ENCODE results near the gene GRHPR. TPM values are rescaled to one million over a fixed set of nuclear protein-coding genes. Genes with fewer than 3 reads are reported as not detected.

GRHPR gene
- total RNA-seq, 1 donor from 2014 or later, result 131 TPM

DNA sequence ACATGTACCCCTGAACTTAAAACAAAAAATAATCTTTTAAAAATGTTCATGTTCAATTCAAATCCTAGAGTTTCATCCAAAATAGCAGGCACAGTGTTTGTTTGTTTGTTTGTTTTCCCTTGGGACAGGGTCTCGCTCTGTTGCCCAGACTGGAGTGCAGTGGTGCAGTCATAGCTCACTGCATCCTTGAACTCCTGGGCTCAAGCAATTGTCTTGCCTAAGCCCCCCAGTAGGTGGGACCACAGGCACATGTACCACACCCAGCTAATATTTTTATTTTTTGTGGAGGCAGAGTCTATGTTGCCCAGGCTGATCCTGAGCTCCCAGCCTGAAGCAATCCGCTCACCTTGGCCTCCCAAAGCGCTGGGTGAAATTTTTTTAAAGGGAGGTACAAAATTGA is 58.3 kb downstream of the GRHPR start:
- H3K27ac ChIP-seq, result no peak overlapping the region
- TF ChIP-seq, protein P1, sequence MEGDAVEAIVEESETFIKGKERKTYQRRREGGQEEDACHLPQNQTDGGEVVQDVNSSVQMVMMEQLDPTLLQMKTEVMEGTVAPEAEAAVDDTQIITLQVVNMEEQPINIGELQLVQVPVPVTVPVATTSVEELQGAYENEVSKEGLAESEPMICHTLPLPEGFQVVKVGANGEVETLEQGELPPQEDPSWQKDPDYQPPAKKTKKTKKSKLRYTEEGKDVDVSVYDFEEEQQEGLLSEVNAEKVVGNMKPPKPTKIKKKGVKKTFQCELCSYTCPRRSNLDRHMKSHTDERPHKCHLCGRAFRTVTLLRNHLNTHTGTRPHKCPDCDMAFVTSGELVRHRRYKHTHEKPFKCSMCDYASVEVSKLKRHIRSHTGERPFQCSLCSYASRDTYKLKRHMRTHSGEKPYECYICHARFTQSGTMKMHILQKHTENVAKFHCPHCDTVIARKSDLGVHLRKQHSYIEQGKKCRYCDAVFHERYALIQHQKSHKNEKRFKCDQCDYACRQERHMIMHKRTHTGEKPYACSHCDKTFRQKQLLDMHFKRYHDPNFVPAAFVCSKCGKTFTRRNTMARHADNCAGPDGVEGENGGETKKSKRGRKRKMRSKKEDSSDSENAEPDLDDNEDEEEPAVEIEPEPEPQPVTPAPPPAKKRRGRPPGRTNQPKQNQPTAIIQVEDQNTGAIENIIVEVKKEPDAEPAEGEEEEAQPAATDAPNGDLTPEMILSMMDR (IDR thresholded peaks at IDR 0.05), result no peak
- no peaks in the 10 kb centered on the region for H3K36me3 ChIP-seq
- intact Hi-C loops (cut with DNase I), result no loop called here
- no peaks in the 10 kb centered on the region for H3K27me3 ChIP-seq
- H3K4me1 ChIP-seq, result peaks cover 0 to 4% of the 10 kb centered on the region in 2 donors
- DNase-seq (ENCODE audit: low spot score in 2 of 2), result no peak
- H3K9me3 ChIP-seq, result no peaks in the 10 kb centered on the region
- no peak overlapping the region for H3K4me3 ChIP-seq

DNA sequence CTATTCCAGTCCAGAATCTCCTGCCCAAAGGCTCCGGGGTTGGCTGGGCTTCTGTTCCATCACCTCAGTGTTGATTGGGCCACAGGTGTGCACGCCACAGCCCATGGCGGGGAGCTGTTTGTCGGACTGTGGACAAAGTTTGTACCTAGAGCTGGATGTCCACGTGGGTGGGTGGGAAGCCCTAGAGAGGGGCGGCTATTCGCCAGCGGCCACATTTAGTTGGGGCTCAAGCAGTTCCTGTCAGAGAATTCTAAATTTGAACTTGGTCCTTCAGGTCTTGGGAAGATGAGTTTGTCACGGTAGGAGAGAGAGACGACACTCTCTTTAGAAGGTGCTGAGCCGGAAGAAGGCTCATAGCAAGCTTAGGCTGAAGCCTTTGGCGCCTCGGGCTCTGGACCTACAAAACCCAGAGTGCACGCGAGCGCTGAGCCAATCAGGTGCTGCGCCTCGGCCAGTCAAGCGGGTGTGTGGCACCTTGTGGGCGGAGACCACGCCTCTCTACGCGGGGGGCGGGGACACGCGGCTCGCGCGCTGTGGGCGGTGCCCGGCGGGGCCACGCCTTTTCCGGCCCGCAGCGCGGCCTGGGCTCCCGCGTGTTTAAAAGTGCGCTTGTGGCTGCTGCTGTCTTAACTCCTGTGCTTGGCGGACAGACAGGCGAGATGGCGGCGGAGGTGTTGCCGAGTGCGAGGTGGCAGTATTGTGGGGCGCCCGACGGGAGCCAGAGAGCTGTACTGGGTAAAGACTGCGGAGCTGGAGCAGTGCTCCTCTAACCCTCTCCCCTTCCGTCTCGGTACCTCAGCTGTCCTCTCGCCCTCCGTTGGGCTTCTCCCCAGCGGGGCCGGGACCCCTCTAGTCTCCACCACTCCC is 63.1 kb downstream of the GRHPR start, which contains the start of gene POLR1E:
POLR1E (plus strand) TSS at position 560 of the 867 bp plus-strand sequence; CDS start at position 660, 100 bp downstream.
- peak within 1 kb of the TSS; percentile 53 to 88 for H3K4me3 ChIP-seq
- H3K27ac ChIP-seq, result peak within 1 kb of the TSS; percentile 88 to 94
- H3K4me1 ChIP-seq, result peaks cover 12 to 19% of the 10 kb centered on the region in 2 donors
- TF ChIP-seq, protein P1 (IDR thresholded peaks at IDR 0.05), result no peak
- peak; percentile 84 to 97 for DNase-seq (ENCODE audit: low spot score in 2 of 2)
- no peaks in the 10 kb centered on the region for H3K9me3 ChIP-seq
- H3K36me3 ChIP-seq, result peaks cover 4 to 13% of the 10 kb centered on the region in 2 donors
- intact Hi-C loops (cut with DNase I), result loop anchor here (1.0 to 5.0 kb wide), 4 partner anchors 20 to 907 kb away; partner anchors contain the start of genes ALDH1B1, DCAF10, TOMM5 and ZBTB5
- H3K27me3 ChIP-seq, result no peaks in the 10 kb centered on the region

DNA sequence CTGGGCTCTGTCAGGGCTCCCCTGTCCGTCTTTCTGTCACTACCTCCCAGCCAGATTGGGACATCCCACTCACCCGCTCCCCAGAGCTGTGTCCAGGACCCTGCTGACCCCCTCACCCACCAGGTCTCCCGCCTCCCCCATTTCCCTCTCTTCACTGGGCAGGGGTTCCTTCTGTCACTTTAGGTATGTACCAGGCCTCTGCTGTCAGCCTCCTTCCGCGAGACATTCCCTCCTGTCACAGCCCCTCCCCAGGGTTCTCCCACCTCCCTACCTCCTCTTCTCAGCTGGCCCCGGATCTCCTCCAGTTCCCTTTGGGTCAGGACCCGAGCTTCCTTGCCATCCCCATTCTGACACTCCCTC is 63.7 kb downstream of the GRHPR start:
- Histone ChIP-seq H3K27me3 (no peaks in the 10 kb centered on the region), H3K9me3 (no peaks in the 10 kb centered on the region), H3K4me3 (peak overlapping the region; percentile 53 to 88), H3K4me1 (peaks cover 12 to 19% of the 10 kb centered on the region in 2 donors), H3K36me3 (peaks cover 4 to 18% of the 10 kb centered on the region in 2 donors), H3K27ac (peak overlapping the region; percentile 88 to 94)
- intact Hi-C loops (cut with DNase I), result loop anchor here (5.0 kb wide), 2 partner anchors 316 to 906 kb away; partner anchors contain the start of genes ALDH1B1 and DCAF10
- TF ChIP-seq, protein P1 (IDR thresholded peaks at IDR 0.05), result no peak
- DNase-seq (ENCODE audit: low spot score in 2 of 2), result peak in 1 of 2 donors; percentile 56

Other genes with a start within 250 kb of the GRHPR start
- gene ZBTB5, start 42.8 kb downstream of the GRHPR start, total RNA-seq, result 3.4 TPM
- gene POLR1E, start 63.3 kb downstream of the GRHPR start, total RNA-seq, result 18.0 TPM
- 8.2 TPM for gene FBXO10, start 153.7 kb downstream of the GRHPR start, total RNA-seq
- gene TOMM5, start 169.9 kb downstream of the GRHPR start, total RNA-seq, result 64.5 TPM
- gene FRMPD1, start 228.3 kb downstream of the GRHPR start, total RNA-seq, result not detected

All from ascending aorta (tissue), 2 donors.